Measurements from ENCODE around the gene FAM210B. TPM values are rescaled to one million over a fixed set of nuclear protein-coding genes. Genes with fewer than 3 reads are reported as not detected.
A peak's percentile ranks its signal among the peaks of the same experiment; 100 is the strongest.

Gene FAM210B
- total RNA-seq, 6 experiments from 2014 or later: 34.5 to 58.6 (median 41.0) TPM

- H3K9me3 Mint-ChIP-seq: no peaks in the 10 kb centered on the region
- no peak overlapping the region for H3K4me3 Mint-ChIP-seq
- peaks cover 43% of the 10 kb centered on the region for H3K4me1 Mint-ChIP-seq (ENCODE audit: low read depth)
- H3K36me3 Mint-ChIP-seq (ENCODE audit: low read depth): no peaks in the 10 kb centered on the region
- peak; percentile 16 for DNase-seq
- no peaks in the 10 kb centered on the region; the same call in 1 of the 2 replicates for H3K27me3 Mint-ChIP-seq (ENCODE audit: insufficient read depth)
- TF ChIP-seq, protein P1, sequence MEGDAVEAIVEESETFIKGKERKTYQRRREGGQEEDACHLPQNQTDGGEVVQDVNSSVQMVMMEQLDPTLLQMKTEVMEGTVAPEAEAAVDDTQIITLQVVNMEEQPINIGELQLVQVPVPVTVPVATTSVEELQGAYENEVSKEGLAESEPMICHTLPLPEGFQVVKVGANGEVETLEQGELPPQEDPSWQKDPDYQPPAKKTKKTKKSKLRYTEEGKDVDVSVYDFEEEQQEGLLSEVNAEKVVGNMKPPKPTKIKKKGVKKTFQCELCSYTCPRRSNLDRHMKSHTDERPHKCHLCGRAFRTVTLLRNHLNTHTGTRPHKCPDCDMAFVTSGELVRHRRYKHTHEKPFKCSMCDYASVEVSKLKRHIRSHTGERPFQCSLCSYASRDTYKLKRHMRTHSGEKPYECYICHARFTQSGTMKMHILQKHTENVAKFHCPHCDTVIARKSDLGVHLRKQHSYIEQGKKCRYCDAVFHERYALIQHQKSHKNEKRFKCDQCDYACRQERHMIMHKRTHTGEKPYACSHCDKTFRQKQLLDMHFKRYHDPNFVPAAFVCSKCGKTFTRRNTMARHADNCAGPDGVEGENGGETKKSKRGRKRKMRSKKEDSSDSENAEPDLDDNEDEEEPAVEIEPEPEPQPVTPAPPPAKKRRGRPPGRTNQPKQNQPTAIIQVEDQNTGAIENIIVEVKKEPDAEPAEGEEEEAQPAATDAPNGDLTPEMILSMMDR (IDR thresholded peaks at IDR 0.05): no peak
- peak overlapping the region; percentile 28; the same call in 1 of the 2 replicates for H3K27ac Mint-ChIP-seq
Measured at GRCh38 chr20:56352345-56353055, 6.3 kb upstream of the FAM210B start.

GRCh38 chr20:56353356-56353755, 5.4 kb upstream of the FAM210B start:
- Mint-ChIP-seq H3K9me3 (no peaks in the 10 kb centered on the region), H3K4me1 (ENCODE audit: low read depth) (peaks cover 47% of the 10 kb centered on the region), H3K36me3 (ENCODE audit: low read depth) (no peaks in the 10 kb centered on the region), H3K4me3 (no peak overlapping the region), H3K27ac (no peak overlapping the region), H3K27me3 (ENCODE audit: insufficient read depth) (no peaks in the 10 kb centered on the region; the same call in 1 of the 2 replicates)
- TF ChIP-seq, protein P1 (IDR thresholded peaks at IDR 0.05): no peak
- no peak for DNase-seq

DNA sequence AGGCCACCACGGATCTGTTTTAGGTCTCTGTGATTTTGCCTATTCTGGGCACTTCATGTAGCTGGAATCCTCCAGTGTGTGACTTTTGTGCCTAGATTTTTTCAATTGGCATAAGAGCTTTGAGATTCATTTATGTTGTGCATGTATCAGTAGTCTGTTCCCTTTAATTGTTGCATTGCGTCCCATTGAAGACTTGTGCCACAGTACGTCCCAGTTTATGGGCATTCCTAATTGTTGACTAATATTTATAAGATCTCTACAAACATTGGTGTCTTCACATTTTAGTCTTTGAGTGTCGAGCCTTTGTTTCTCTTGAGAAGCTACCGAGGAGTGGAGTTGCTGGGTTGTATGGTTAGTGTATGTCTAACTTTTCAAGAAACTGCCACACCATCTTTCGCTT, 704 bp upstream of the FAM210B start:
- Mint-ChIP-seq H3K4me3 (peak overlapping the region; percentile 84), H3K36me3 (ENCODE audit: low read depth) (peaks cover 4% of the 10 kb centered on the region; the same call in 1 of the 2 replicates), H3K27me3 (ENCODE audit: insufficient read depth) (peaks cover 5% of the 10 kb centered on the region; the same call in 1 of the 2 replicates), H3K9me3 (no peaks in the 10 kb centered on the region), H3K27ac (peak overlapping the region; percentile 46), H3K4me1 (ENCODE audit: low read depth) (peaks cover 37% of the 10 kb centered on the region)
- TF ChIP-seq, protein P1 (IDR thresholded peaks at IDR 0.05): no peak
- DNase-seq: peak; percentile 52

GRCh38 chr20:56359212-56360132, 698 bp downstream of the FAM210B start:
- TF ChIP-seq, protein P1 (IDR thresholded peaks at IDR 0.05): no peak
- Mint-ChIP-seq H3K4me3 (peak overlapping the region; percentile 95), H3K36me3 (ENCODE audit: low read depth) (peaks cover 4% of the 10 kb centered on the region; the same call in 1 of the 2 replicates), H3K4me1 (ENCODE audit: low read depth) (peaks cover 44% of the 10 kb centered on the region), H3K27ac (peak overlapping the region; percentile 91), H3K27me3 (ENCODE audit: insufficient read depth) (peaks cover 5% of the 10 kb centered on the region; the same call in 1 of the 2 replicates), H3K9me3 (no peaks in the 10 kb centered on the region)
- DNase-seq: peak; percentile 64

GRCh38 chr20:56360133-56360907, 1.5 kb downstream of the FAM210B start:
- Mint-ChIP-seq H3K4me1 (ENCODE audit: low read depth) (peaks cover 44% of the 10 kb centered on the region), H3K4me3 (peak overlapping the region; percentile 95), H3K27me3 (ENCODE audit: insufficient read depth) (peaks cover 5% of the 10 kb centered on the region; the same call in 1 of the 2 replicates), H3K27ac (peak overlapping the region; percentile 91), H3K9me3 (no peaks in the 10 kb centered on the region), H3K36me3 (ENCODE audit: low read depth) (peaks cover 4% of the 10 kb centered on the region; the same call in 1 of the 2 replicates)
- no peak for DNase-seq
- TF ChIP-seq, protein P1 (IDR thresholded peaks at IDR 0.05): no peak
